A549 (cell line): ENCODE data around the gene TMEM14A. TPM values are rescaled to one million over a fixed set of nuclear protein-coding genes. Genes with fewer than 3 reads are reported as not detected.

ENCODE experiments used
- ATAC-seq, 2 experiments: fragments of 200-7000 bp in 1 of 2; fragments of >200 bp in 1 of 2; cut with Nextera tagmentation in 1 of 2; cut with Tn5 transposase in 1 of 2; 3 replicates each; pipeline versions ENCODE4 v1.8.0 to v1.9.1; 2018 to 2020; ENCODE audit warnings: mild to moderate bottlenecking in 1 of 2, moderate library complexity in 1 of 2
- CTCF ChIA-PET: fragments of 300-600 bp; sonication (Branson Sonifier 250); formaldehyde crosslinking; extraction: SDS; loops from one replicate; lab custom pipeline; 2021; ENCODE audit warnings: antibody characterized with exemption, inconsistent platforms; lab: Yijun Ruan, JAX
- POLR2A ChIA-PET: fragments of 350-600 bp; formaldehyde crosslinking; extraction: SDS; loops from one replicate; lab custom pipeline; 2021; ENCODE audit warnings: antibody characterized with exemption, inconsistent platforms; lab: Yijun Ruan, JAX
- DNase-seq, 2 experiments: peaks; one replicate each; pipeline versions ENCODE4 v3.0.0 to v3.0.0-alpha.2; 2011 to 2016; ENCODE audit warnings: low read depth in 1 of 2, low spot score in 1 of 2
- FAIRE-seq: peaks from 2 replicates; lab custom pipeline; 2011; peaks lifted over from hg19 to GRCh38; lab: Jason Lieb, UNC
- H3K27ac ChIP-seq, 2 experiments: fragments of >200 bp; sonication (Bioruptor Twin); formaldehyde crosslinking; 3 replicates each; pipeline ENCODE4 v1.5.1; 2016 to 2017
- H3K4me1 ChIP-seq: fragments of >200 bp; sonication (Bioruptor Twin); formaldehyde crosslinking; 3 replicates; pipeline ENCODE4 v1.6.1; 2016
- H3K4me2 ChIP-seq: fragments of >200 bp; sonication (Bioruptor Twin); formaldehyde crosslinking; 3 replicates; pipeline ENCODE4 v1.6.1; 2016
- H3K4me3 ChIP-seq: fragments of >200 bp; sonication (Bioruptor Twin); formaldehyde crosslinking; 3 replicates; pipeline ENCODE4 v1.5.1; 2016
- H3K9me3 ChIP-seq: fragments of >200 bp; sonication (Bioruptor Twin); formaldehyde crosslinking; 3 replicates; pipeline ENCODE4 v1.6.1; 2016
- EHMT2 ChIP-seq: fragments of 200-600 bp; sonication (generic); IDR thresholded peaks from 2 replicates; pipeline ENCODE4 v1.6.1; 2016; ENCODE audit warnings: antibody characterized with exemption, low read depth, mild to moderate bottlenecking, moderate library complexity
- ESRRA ChIP-seq: fragments of 150-350 bp; IDR thresholded peaks from 2 replicates; pipeline ENCODE4 v1.6.1; 2014; ENCODE audit warnings: mild to moderate bottlenecking, low read length, borderline replicate concordance
- HDAC2 ChIP-seq: fragments of 200-600 bp; sonication (generic); IDR thresholded peaks from 2 replicates; pipeline ENCODE4 v1.6.1; 2016
- HOXA7 ChIP-seq: fragments of 250-450 bp; sonication (Bioruptor Pico); IDR thresholded peaks from 2 replicates; pipeline ENCODE4 v1.5.0; 2020; ENCODE audit warnings: mild to moderate bottlenecking, moderate library complexity
- JUN ChIP-seq, 2 experiments: fragments of >200 bp; sonication (Bioruptor Twin); formaldehyde crosslinking; IDR thresholded peaks; 2 replicates in 1 of 2; 3 replicates in 1 of 2; pipeline ENCODE4 v1.6.1; 2016 to 2017
- KDM1A ChIP-seq: fragments of 200-600 bp; sonication (generic); IDR thresholded peaks from 2 replicates; pipeline ENCODE4 v1.6.1; 2016; ENCODE audit warnings: low read depth, mild to moderate bottlenecking
- KDM5A ChIP-seq: fragments of 200-600 bp; sonication (generic); IDR thresholded peaks from 2 replicates; pipeline ENCODE4 v1.6.1; 2016; ENCODE audit warnings: antibody characterized with exemption, mild to moderate bottlenecking
- MAZ ChIP-seq: fragments of 150-350 bp; IDR thresholded peaks from 2 replicates; pipeline ENCODE4 v1.6.1; 2014; ENCODE audit warnings: antibody characterized with exemption, low read depth, low read length, borderline replicate concordance
- NFE2L2 ChIP-seq: fragments of 150-350 bp; conservative IDR thresholded peaks from 2 replicates; pipeline ENCODE4 v1.6.1; 2014; ENCODE audit warnings: low read length
- NPAS2 ChIP-seq: fragments of 250-450 bp; sonication (Bioruptor Pico); IDR thresholded peaks from 2 replicates; pipeline ENCODE4 v1.8.0; 2022; ENCODE audit warnings: mild to moderate bottlenecking, moderate library complexity, borderline replicate concordance
- PHF8 ChIP-seq: fragments of 200-600 bp; sonication (generic); IDR thresholded peaks from 2 replicates; pipeline ENCODE4 v1.6.1; 2016; ENCODE audit warnings: low read depth, mild to moderate bottlenecking, antibody characterized with exemption, moderate library complexity, borderline replicate concordance
- POLR2A ChIP-seq: IDR thresholded peaks from 2 replicates; pipeline ENCODE4 v1.6.1; 2012; ENCODE audit warnings: mild to moderate bottlenecking, low read length
- RFX5 ChIP-seq: fragments of 450-650 bp; IDR thresholded peaks from 2 replicates; pipeline ENCODE4 v1.7.1; 2014; ENCODE audit warnings: antibody characterized with exemption, mild to moderate bottlenecking, moderate library complexity
- TP53 ChIP-seq: fragments of 250-450 bp; sonication (Bioruptor Pico); IDR thresholded peaks from 2 replicates; pipeline ENCODE4 v1.5.0; 2021; ENCODE audit warnings: mild to moderate bottlenecking, moderate library complexity
- ZC3H11A ChIP-seq: fragments of 450-650 bp; IDR thresholded peaks from 2 replicates; pipeline ENCODE4 v1.6.1; 2014; ENCODE audit warnings: antibody characterized with exemption, mild to moderate bottlenecking
- ZFP36 ChIP-seq: fragments of 450-650 bp; IDR thresholded peaks from 2 replicates; pipeline ENCODE4 v1.6.1; 2014; ENCODE audit warnings: borderline replicate concordance; ENCODE audit not compliant: partially characterized antibody
- WGBS: methylation state at CpG from one replicate; pipeline ENCODE4 v1.1.6; 2017; ENCODE audit errors: missing lambda C conversion rate; 5-methylcytosine and 5-hydroxymethylcytosine counted together
- polyA plus RNA-seq, 4 experiments: library from polyadenylated mRNA; depleted of rRNA in 3 of 4; stranded (reverse); fragments of >200 nt; fragmentation: RNase III in 1 of 4; extraction: RNeasy Plus Mini Kit Qiagen cat#74134 plus additional on column Dnase treatment in 1 of 4; gene quantifications; 2 replicates in 3 of 4; 3 replicates in 1 of 4; pipeline ENCODE4 v1.2.3, GENCODE V29; 2011 to 2017
- TF ChIP-seq, protein P1 (sequence below): IDR thresholded peaks from 2 replicates; pipeline ENCODE4 v1.6.1; 2012; ENCODE audit warnings: low read depth, borderline replicate concordance
- TF ChIP-seq, protein P2 (sequence below): fragments of >200 bp; sonication (Bioruptor Twin); formaldehyde crosslinking; IDR thresholded peaks from 3 replicates; pipeline ENCODE4 v1.5.1; 2016
- TF ChIP-seq, protein P3 (sequence below): fragments of 200-600 bp; sonication (generic); IDR thresholded peaks from 2 replicates; pipeline ENCODE4 v1.6.1; 2016; ENCODE audit warnings: antibody characterized with exemption, mild to moderate bottlenecking, moderate library complexity
- TF ChIP-seq, protein P4 (sequence below): fragments of >200 bp; sonication (Bioruptor Twin); formaldehyde crosslinking; IDR thresholded peaks from 2 replicates; pipeline ENCODE4 v1.6.1; 2016
- TF ChIP-seq, protein P5 (sequence below): IDR thresholded peaks from 2 replicates; pipeline ENCODE4 v1.6.1; 2012
- TF ChIP-seq, protein P6 (sequence below): IDR thresholded peaks from 2 replicates; pipeline ENCODE4 v1.6.1; 2012
- TF ChIP-seq, protein P7 (sequence below): fragments of 450-650 bp; IDR thresholded peaks from 2 replicates; pipeline ENCODE4 v1.6.1; 2014; ENCODE audit warnings: antibody characterized with exemption
- TF ChIP-seq, protein P8 (sequence below): fragments of 250-450 bp; sonication (Bioruptor Pico); IDR thresholded peaks from 2 replicates; pipeline ENCODE4 v1.5.0; 2020; ENCODE audit warnings: low read depth, mild to moderate bottlenecking, moderate library complexity
- TF ChIP-seq, protein P9 (sequence below): fragments of >200 bp; sonication (Bioruptor Twin); formaldehyde crosslinking; IDR thresholded peaks from 3 replicates; pipeline ENCODE4 v1.6.1; 2016

Gene TMEM14A
- polyA plus RNA-seq, 2 of the 4 experiments (the other 2 are of a cell fraction) = 53.4 to 63.8 TPM

DNA sequence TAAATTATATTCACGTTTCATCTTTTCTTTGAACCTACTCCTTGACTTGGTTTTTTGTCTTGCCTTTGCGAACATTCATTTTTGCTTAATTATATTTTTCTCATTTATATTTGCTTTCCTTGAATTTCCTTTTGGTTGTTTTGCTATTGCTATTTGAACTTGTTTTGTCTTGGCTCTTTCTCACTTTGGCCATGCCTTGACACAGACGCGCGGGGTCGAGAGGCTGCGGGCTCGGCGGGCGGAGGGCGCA is 7.1 kb upstream of the TMEM14A start:
- peak; percentile 87 for TF ChIP-seq KDM5A
- TF ChIP-seq, protein P1, sequence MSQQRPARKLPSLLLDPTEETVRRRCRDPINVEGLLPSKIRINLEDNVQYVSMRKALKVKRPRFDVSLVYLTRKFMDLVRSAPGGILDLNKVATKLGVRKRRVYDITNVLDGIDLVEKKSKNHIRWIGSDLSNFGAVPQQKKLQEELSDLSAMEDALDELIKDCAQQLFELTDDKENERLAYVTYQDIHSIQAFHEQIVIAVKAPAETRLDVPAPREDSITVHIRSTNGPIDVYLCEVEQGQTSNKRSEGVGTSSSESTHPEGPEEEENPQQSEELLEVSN = no peak
- 0% methylated on average over 11 of the region's 11 CpGs for WGBS
- peak overlapping the region; percentile 54 to 95; a peak in 5 of 6 replicates for H3K27ac ChIP-seq
- no peak for FAIRE-seq
- peak overlapping the region; percentile 57 for H3K4me3 ChIP-seq
- H3K9me3 ChIP-seq = no peaks in the 10 kb centered on the region
- no peak for DNase-seq
- H3K4me2 ChIP-seq = peak overlapping the region; percentile 78
- POLR2A ChIA-PET = no interaction called here
- CTCF ChIA-PET = interaction anchor here (1.0 to 5.2 kb wide), 9 partner anchors 11 to 488 kb away, joined by 3 to 86 read pairs (median 9); partner anchors contain the start of gene EFHC1
- H3K4me1 ChIP-seq = peaks cover 11% of the 10 kb centered on the region; the same call in 1 of the 3 replicates
- ATAC-seq = no peak

DNA sequence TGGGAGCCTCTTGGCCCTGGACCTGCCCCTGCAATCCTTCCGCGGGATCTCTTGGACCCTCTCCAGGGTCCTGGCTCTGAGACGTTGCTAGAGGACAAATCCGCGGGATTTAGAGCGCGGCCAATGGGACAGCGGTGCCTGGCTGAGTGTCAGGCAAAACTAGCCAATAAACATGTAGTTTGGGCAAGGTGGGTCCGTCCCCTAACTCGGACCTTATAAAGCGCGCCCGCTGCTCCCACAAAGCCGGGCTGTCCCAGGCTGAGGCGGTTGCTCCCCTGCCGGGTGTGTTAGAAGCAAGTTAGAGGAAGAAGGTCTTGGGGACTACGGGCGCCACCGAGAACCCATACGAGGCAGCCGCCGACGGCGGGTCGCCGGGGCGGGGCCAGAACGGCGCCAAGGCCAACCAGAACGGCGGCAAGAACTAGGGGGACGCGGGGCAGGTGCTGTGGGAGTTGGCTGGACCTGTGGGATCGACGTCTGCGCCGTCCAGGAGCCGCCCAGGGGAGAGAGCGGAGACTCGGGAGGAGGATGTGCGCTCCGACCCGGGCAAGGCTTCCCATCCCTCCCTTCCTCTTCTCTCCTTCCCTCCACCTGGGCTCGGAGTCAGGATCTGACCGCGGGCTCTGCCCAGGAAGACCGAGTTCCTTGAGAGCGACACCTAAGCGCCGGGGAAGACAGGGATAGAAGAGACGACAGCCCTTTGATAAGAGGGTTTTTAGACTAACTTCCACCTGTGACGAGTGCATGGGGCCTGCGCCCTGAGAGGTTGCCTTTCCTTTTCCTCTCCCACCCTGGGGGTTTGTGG is 6.5 kb upstream of the TMEM14A start:
- H3K4me3 ChIP-seq = peak overlapping the region; percentile 57
- WGBS = 8% methylated on average over 25 of the region's 53 CpGs
- H3K9me3 ChIP-seq = no peaks in the 10 kb centered on the region
- peak overlapping the region; percentile 73 to 95 for H3K27ac ChIP-seq
- POLR2A ChIA-PET = no interaction called here
- ATAC-seq = peak; percentile 98 to 100
- DNase-seq = peak; percentile 94
- H3K4me1 ChIP-seq = peaks cover 11% of the 10 kb centered on the region; the same call in 1 of the 3 replicates
- peak overlapping the region; percentile 78 for H3K4me2 ChIP-seq
- CTCF ChIA-PET = interaction anchor here (1.1 to 1.4 kb wide), 3 partner anchors 13 to 247 kb away, joined by 3 to 8 read pairs (median 3); no protein-coding TSS in a partner anchor
- no peak for FAIRE-seq
- TF ChIP-seq RFX5 = 0 out of 2 replicates have a peak, but pooled peaks have one; percentile 16
- TF ChIP-seq KDM1A = no peak
- no peak for TF ChIP-seq ZC3H11A
- TF ChIP-seq, protein P2, sequence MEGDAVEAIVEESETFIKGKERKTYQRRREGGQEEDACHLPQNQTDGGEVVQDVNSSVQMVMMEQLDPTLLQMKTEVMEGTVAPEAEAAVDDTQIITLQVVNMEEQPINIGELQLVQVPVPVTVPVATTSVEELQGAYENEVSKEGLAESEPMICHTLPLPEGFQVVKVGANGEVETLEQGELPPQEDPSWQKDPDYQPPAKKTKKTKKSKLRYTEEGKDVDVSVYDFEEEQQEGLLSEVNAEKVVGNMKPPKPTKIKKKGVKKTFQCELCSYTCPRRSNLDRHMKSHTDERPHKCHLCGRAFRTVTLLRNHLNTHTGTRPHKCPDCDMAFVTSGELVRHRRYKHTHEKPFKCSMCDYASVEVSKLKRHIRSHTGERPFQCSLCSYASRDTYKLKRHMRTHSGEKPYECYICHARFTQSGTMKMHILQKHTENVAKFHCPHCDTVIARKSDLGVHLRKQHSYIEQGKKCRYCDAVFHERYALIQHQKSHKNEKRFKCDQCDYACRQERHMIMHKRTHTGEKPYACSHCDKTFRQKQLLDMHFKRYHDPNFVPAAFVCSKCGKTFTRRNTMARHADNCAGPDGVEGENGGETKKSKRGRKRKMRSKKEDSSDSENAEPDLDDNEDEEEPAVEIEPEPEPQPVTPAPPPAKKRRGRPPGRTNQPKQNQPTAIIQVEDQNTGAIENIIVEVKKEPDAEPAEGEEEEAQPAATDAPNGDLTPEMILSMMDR = no peak
- TF ChIP-seq TP53 (CRISPR knock-in tag) = no peak
- TF ChIP-seq, protein P3, sequence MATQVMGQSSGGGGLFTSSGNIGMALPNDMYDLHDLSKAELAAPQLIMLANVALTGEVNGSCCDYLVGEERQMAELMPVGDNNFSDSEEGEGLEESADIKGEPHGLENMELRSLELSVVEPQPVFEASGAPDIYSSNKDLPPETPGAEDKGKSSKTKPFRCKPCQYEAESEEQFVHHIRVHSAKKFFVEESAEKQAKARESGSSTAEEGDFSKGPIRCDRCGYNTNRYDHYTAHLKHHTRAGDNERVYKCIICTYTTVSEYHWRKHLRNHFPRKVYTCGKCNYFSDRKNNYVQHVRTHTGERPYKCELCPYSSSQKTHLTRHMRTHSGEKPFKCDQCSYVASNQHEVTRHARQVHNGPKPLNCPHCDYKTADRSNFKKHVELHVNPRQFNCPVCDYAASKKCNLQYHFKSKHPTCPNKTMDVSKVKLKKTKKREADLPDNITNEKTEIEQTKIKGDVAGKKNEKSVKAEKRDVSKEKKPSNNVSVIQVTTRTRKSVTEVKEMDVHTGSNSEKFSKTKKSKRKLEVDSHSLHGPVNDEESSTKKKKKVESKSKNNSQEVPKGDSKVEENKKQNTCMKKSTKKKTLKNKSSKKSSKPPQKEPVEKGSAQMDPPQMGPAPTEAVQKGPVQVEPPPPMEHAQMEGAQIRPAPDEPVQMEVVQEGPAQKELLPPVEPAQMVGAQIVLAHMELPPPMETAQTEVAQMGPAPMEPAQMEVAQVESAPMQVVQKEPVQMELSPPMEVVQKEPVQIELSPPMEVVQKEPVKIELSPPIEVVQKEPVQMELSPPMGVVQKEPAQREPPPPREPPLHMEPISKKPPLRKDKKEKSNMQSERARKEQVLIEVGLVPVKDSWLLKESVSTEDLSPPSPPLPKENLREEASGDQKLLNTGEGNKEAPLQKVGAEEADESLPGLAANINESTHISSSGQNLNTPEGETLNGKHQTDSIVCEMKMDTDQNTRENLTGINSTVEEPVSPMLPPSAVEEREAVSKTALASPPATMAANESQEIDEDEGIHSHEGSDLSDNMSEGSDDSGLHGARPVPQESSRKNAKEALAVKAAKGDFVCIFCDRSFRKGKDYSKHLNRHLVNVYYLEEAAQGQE = 0 out of 2 replicates have a peak, but pooled peaks have one; percentile 35
- no peak for TF ChIP-seq HOXA7 (CRISPR knock-in tag)
- peak; percentile 73 for TF ChIP-seq POLR2A
- TF ChIP-seq, protein P4, sequence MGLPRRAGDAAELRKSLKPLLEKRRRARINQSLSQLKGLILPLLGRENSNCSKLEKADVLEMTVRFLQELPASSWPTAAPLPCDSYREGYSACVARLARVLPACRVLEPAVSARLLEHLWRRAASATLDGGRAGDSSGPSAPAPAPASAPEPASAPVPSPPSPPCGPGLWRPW = no peak
- TF ChIP-seq ESRRA = no peak
- TF ChIP-seq NPAS2 (CRISPR knock-in tag) = no peak
- TF ChIP-seq, protein P5, sequence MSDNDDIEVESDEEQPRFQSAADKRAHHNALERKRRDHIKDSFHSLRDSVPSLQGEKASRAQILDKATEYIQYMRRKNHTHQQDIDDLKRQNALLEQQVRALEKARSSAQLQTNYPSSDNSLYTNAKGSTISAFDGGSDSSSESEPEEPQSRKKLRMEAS = peak; percentile 25; the same call in 1 of the 2 replicates
- TF ChIP-seq, protein P6, sequence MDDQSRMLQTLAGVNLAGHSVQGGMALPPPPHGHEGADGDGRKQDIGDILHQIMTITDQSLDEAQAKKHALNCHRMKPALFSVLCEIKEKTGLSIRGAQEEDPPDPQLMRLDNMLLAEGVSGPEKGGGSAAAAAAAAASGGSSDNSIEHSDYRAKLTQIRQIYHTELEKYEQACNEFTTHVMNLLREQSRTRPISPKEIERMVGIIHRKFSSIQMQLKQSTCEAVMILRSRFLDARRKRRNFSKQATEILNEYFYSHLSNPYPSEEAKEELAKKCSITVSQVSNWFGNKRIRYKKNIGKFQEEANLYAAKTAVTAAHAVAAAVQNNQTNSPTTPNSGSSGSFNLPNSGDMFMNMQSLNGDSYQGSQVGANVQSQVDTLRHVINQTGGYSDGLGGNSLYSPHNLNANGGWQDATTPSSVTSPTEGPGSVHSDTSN = peak; percentile 91
- TF ChIP-seq HDAC2 = no peak
- TF ChIP-seq NFE2L2 = no peak
- TF ChIP-seq EHMT2 = no peak
- TF ChIP-seq JUN (IDR thresholded peaks at IDR 0.05) = peak in 1 of 2 experiments; percentile 30; a peak in 1 of 5 replicates
- TF ChIP-seq MAZ = no peak
- TF ChIP-seq, protein P7, sequence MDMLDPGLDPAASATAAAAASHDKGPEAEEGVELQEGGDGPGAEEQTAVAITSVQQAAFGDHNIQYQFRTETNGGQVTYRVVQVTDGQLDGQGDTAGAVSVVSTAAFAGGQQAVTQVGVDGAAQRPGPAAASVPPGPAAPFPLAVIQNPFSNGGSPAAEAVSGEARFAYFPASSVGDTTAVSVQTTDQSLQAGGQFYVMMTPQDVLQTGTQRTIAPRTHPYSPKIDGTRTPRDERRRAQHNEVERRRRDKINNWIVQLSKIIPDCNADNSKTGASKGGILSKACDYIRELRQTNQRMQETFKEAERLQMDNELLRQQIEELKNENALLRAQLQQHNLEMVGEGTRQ = no peak
- no peak for TF ChIP-seq ZFP36
- TF ChIP-seq, protein P8, sequence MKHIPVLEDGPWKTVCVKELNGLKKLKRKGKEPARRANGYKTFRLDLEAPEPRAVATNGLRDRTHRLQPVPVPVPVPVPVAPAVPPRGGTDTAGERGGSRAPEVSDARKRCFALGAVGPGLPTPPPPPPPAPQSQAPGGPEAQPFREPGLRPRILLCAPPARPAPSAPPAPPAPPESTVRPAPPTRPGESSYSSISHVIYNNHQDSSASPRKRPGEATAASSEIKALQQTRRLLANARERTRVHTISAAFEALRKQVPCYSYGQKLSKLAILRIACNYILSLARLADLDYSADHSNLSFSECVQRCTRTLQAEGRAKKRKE (CRISPR knock-in tag) = no peak
- peak; percentile 85 for TF ChIP-seq PHF8
- TF ChIP-seq, protein P9, sequence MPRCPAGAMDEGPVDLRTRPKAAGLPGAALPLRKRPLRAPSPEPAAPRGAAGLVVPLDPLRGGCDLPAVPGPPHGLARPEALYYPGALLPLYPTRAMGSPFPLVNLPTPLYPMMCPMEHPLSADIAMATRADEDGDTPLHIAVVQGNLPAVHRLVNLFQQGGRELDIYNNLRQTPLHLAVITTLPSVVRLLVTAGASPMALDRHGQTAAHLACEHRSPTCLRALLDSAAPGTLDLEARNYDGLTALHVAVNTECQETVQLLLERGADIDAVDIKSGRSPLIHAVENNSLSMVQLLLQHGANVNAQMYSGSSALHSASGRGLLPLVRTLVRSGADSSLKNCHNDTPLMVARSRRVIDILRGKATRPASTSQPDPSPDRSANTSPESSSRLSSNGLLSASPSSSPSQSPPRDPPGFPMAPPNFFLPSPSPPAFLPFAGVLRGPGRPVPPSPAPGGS = 0 out of 3 replicates have a peak, but pooled peaks have one; percentile 25
